HCT116 (cell line): ENCODE data around the gene ANKRD37. TPM values are rescaled to one million over a fixed set of nuclear protein-coding genes. Genes with fewer than 3 reads are reported as not detected.

ENCODE experiments used
- ATAC-seq: fragments of 200-7000 bp; cut with Tn5 transposase; 2 replicates; pipeline ENCODE4 v1.9.1; 2020; ENCODE audit warnings: mild to moderate bottlenecking, moderate library complexity
- BruUV-seq: library from RNA; stranded (reverse); fragments of 400-500 nt; replicated peaks from 2 replicates; lab custom pipeline; 2021; lab: Mats Ljungman, UMichigan
- CTCF ChIA-PET: fragments of 300-600 bp; sonication (Branson Sonifier 250); formaldehyde crosslinking; loops from one replicate; lab custom pipeline; 2021; ENCODE audit warnings: antibody characterized with exemption; lab: Charles Lee
- POLR2A ChIA-PET: fragments of 300-600, 350-600 bp; sonication (Branson Sonifier 250); formaldehyde crosslinking; loops from one replicate; lab custom pipeline; 2021; ENCODE audit warnings: antibody characterized with exemption; lab: Charles Lee
- RAD21 ChIA-PET, 2 experiments: fragments of 300-600 bp; sonication (Branson Sonifier 250); formaldehyde crosslinking; loops; one replicate each; lab custom pipeline; 2023; ENCODE audit warnings: low total read pairs in 2 of 2; ENCODE audit not compliant: uncharacterized antibody in 2 of 2, unreplicated experiment in 2 of 2, low non-redundant PET in 1 of 2; lab: Charles Lee
- DNase-seq: peaks from one replicate; pipeline ENCODE4 v3.0.0-alpha.2; 2010; ENCODE audit warnings: low read depth, low spot score
- H2AFZ ChIP-seq: fragments of 200-600 bp; shearing (Covaris generic), sonication (generic); 2 replicates; pipeline ENCODE4 v1.6.1; 2017; ENCODE audit warnings: low read depth, mixed run types, mixed read lengths, antibody characterized with exemption, low read length; ENCODE audit not compliant: poor library complexity, severe bottlenecking
- H3K27ac ChIP-seq: 2 replicates; pipeline ENCODE4 v1.5.1; 2012; ENCODE audit warnings: low read depth, low read length
- H3K27me3 ChIP-seq: fragments of 200-600 bp; sonication (generic); 2 replicates; pipeline ENCODE4 v1.6.1; 2016; ENCODE audit warnings: mixed run types, low read length, mixed read lengths; ENCODE audit not compliant: insufficient read depth
- H3K36me3 ChIP-seq, 2 experiments: fragments of 200-500 bp in 1 of 2; fragments of 200-600 bp in 1 of 2; sonication (Bioruptor generic) in 1 of 2; sonication (generic) in 1 of 2; 2 replicates each; pipeline versions ENCODE4 v1.5.1 to v1.6.1; 2014 to 2016; ENCODE audit warnings: low read length in 2 of 2, inconsistent platforms in 1 of 2, mixed read lengths in 1 of 2, mixed run types in 1 of 2; ENCODE audit not compliant: insufficient read depth in 2 of 2, control insufficient read depth in 1 of 2
- H3K4me1 ChIP-seq, 2 experiments: fragments of 200-600 bp in 1 of 2; sonication (generic) in 1 of 2; 2 replicates each; pipeline versions ENCODE4 v1.5.1 to v1.6.1; 2012 to 2017; ENCODE audit warnings: low read length in 2 of 2, inconsistent platforms in 1 of 2, mild to moderate bottlenecking in 1 of 2, mixed read lengths in 1 of 2, mixed run types in 1 of 2, moderate library complexity in 1 of 2; ENCODE audit not compliant: insufficient read depth in 2 of 2, control insufficient read depth in 1 of 2
- H3K4me2 ChIP-seq: fragments of 200-600 bp; sonication (generic); 2 replicates; pipeline ENCODE4 v1.6.1; 2017; ENCODE audit warnings: mixed run types, low read length, mixed read lengths
- H3K4me3 ChIP-seq, 2 experiments: fragments of 200-600 bp in 1 of 2; sonication (generic) in 1 of 2; replicated peaks in 1 of 2; 2 replicates each; pipeline ENCODE4 v1.5.1; 2011 to 2016; ENCODE audit warnings: low read length in 2 of 2, control low read depth in 1 of 2, low read depth in 1 of 2, mild to moderate bottlenecking in 1 of 2, mixed read lengths in 1 of 2, mixed run types in 1 of 2
- H3K79me2 ChIP-seq: fragments of 200-600 bp; sonication (generic); 2 replicates; pipeline ENCODE4 v1.6.1; 2017; ENCODE audit warnings: mild to moderate bottlenecking, mixed run types, low read length, moderate library complexity, mixed read lengths; ENCODE audit not compliant: insufficient read depth
- H3K9ac ChIP-seq: fragments of 200-600 bp; sonication (generic); 2 replicates; pipeline ENCODE4 v1.6.1; 2016; ENCODE audit warnings: low read length, mixed read lengths
- H3K9me2 ChIP-seq: fragments of 200-600 bp; sonication (generic), shearing (Covaris generic); 2 replicates; pipeline ENCODE4 v1.6.1; 2017; ENCODE audit warnings: mixed run types, mild to moderate bottlenecking, moderate library complexity; ENCODE audit not compliant: insufficient read depth
- H3K9me3 ChIP-seq, 2 experiments: fragments of 200-500 bp in 1 of 2; fragments of 200-600 bp in 1 of 2; sonication (Bioruptor generic) in 1 of 2; sonication (generic) in 1 of 2; 2 replicates each; pipeline ENCODE4 v1.6.1; 2014 to 2017; ENCODE audit warnings: low read length in 2 of 2, mixed read lengths in 2 of 2, inconsistent platforms in 1 of 2, low read depth in 1 of 2, mild to moderate bottlenecking in 1 of 2, mixed run types in 1 of 2, moderate library complexity in 1 of 2; ENCODE audit not compliant: control insufficient read depth in 1 of 2, insufficient read depth in 1 of 2
- H4K20me1 ChIP-seq: fragments of 200-600 bp; sonication (generic), shearing (Covaris generic); 2 replicates; pipeline ENCODE4 v1.6.1; 2017; ENCODE audit warnings: mixed run types, mild to moderate bottlenecking, moderate library complexity; ENCODE audit not compliant: insufficient read depth
- CBX3 ChIP-seq: IDR thresholded peaks from 2 replicates; pipeline ENCODE4 v1.6.1; 2012; ENCODE audit warnings: low read depth
- CTCF ChIP-seq, 3 experiments: fragments of 200-600 bp in 1 of 3; sonication (generic) in 1 of 3; IDR thresholded peaks in 2 of 3; conservative IDR thresholded peaks in 1 of 3; 2 replicates each; pipeline ENCODE4 v1.5.1; 2012 to 2017; ENCODE audit warnings: low read depth in 2 of 3, low read length in 2 of 3, antibody characterized with exemption in 1 of 3, borderline replicate concordance in 1 of 3, control low read depth in 1 of 3, mild to moderate bottlenecking in 1 of 3, mixed read lengths in 1 of 3, mixed run types in 1 of 3, moderate library complexity in 1 of 3; ENCODE audit not compliant: insufficient read depth in 1 of 3
- EZH2 ChIP-seq: fragments of 200-600 bp; sonication (generic); IDR thresholded peaks from 2 replicates; pipeline ENCODE4 v1.6.1; 2017; ENCODE audit warnings: antibody characterized with exemption, mixed run types
- POLR2AphosphoS5 ChIP-seq: IDR thresholded peaks from 2 replicates; pipeline ENCODE4 v1.6.1; 2011; ENCODE audit warnings: mild to moderate bottlenecking, low read depth, low read length, moderate library complexity
- REST ChIP-seq: IDR thresholded peaks from 2 replicates; pipeline ENCODE4 v1.6.1; 2012; ENCODE audit warnings: low read depth
- SP1 ChIP-seq: IDR thresholded peaks from 2 replicates; pipeline ENCODE4 v1.6.1; 2012; ENCODE audit warnings: low read depth
- intact Hi-C: fragments of 100-400 bp; cut with micrococcal nuclease; formaldehyde crosslinking; loops from 2 replicates; pipeline ENCODE4 v1.10.0; 2022
- total RNA-seq: library from RNA; stranded (reverse); gene quantifications from one replicate; pipeline ENCODE4 v1.2.1, GENCODE V29; 2021; ENCODE audit not compliant: unreplicated experiment

ANKRD37 gene
- total RNA-seq, 1 experiment from 2014 or later: 29.9 TPM

- Histone ChIP-seq H3K27me3 (no peaks in the 10 kb centered on the region), H3K79me2 (no peaks in the 10 kb centered on the region), H3K9ac (no peak overlapping the region), H3K9me3 (no peaks in the 10 kb centered on the region), H3K4me3 (no peak overlapping the region), H3K4me2 (no peak overlapping the region), H3K9me2 (no peaks in the 10 kb centered on the region), H3K36me3 (no peaks in the 10 kb centered on the region), H4K20me1 (no peaks in the 10 kb centered on the region), H3K4me1 (no peaks in the 10 kb centered on the region), H2AFZ (no peak overlapping the region), H3K27ac (no peak overlapping the region)
- POLR2A ChIA-PET: no interaction called here
- BruUV-seq: no TSS peak
- CTCF ChIA-PET: no interaction called here
- ATAC-seq (no peak), DNase-seq (no peak)
- no peak for TF ChIP-seq REST
- no peak for TF ChIP-seq CTCF (IDR thresholded peaks at IDR 0.05 in 2 of 3, conservative IDR thresholded peaks at IDR 0.05 in 1 of 3; ENCODE audit: borderline replicate concordance in 1 of 3, insufficient read depth in 1 of 3, low read depth in 2 of 3, low read length in 2 of 3)
- no peak for TF ChIP-seq SP1
- TF ChIP-seq POLR2AphosphoS5: no peak
- TF ChIP-seq CBX3: no peak
- TF ChIP-seq EZH2: no peak
- RAD21 ChIA-PET: no interaction called here
- intact Hi-C loops: no loop called here
These were observed 38.8 kb downstream of the ANKRD37 start for GRCh38 chr4:185435466-185435865.
